Measurements from ENCODE around the gene FRG1.
"Not testable (repeated sequence)": the region's sequence is repeated elsewhere in the genome, so short reads cannot be mapped to it uniquely, and the experiment has no call there.

FRG1 gene

DNA sequence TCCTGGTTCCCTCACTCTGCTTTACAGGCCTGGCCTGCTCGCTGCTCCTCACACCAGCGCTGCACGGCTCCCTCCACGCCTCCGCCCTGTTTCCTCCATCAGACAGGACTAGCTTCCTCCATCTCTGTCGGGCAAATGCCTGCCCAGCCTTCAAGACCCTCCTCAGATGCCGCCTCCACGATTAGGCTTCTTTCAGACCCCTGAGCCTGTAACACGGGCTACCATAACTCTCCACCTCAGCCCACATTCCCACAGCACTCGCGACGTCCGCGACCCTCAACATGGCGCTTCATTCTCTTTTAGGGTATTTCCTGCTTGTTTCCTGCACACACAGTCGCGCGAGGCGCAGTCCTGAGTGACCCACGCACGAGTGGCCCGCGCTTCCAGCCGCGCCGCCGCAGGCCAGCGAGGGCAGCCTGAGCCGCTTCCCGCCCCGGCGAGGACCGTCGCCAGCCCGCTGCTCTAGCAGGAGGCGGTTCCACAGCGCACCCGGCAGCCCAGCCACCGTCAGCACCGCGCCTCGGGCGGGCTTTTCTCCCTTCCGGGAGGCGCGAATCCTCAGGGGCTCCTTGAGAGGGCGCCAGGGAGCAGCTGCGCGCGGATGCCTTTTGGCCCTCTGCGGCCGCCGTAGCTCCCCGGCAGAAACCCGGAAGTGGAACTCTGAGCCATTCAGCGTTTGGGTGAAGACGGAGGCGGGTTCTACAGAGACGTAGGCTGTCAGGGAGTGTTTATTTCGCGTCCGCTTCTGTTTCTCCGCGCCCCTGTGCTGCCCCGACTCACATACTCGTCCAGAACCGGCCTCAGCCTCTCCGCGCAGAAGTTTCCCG lies at the start of gene FRG1:
Gene FRG1 (plus strand): TSS at position 695 of the 827 bp plus-strand sequence. CDS start 138 bp downstream, outside the sequence.
- DNase-seq, result peak; percentile 96

DNA sequence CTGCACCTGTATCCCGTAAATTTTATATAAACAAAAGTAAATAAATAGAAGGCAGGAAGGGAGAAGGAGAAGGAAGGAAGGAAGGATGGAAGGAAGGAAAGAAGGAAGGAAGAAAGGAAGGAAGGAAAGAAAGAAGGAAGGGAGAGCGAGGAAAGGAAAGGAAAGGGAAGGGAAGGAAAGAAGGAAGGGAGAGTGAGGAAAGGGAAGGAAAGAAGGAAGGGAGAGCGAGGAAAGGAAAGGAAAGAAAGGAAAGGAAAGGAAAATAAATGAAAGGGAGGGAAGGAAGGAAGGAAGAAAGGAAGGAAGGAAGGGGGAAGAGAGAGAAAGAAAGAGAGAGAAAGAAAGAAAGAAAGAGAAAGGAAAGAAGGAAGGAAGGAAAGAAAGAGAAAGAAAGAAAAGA lies 43.0 kb upstream of the FRG1 start:
- DNase-seq, result no peak

GRCh38 chr4:189899481-189900015 lies 41.1 kb upstream of the FRG1 start:
- DNase-seq, result not testable (repeated sequence)

GRCh38 chr4:189904420-189905027 lies 36.1 kb upstream of the FRG1 start:
- peak; percentile 48 for DNase-seq

GRCh38 chr4:189912170-189912569 lies 28.5 kb upstream of the FRG1 start:
- DNase-seq, result no peak

- no peak for DNase-seq
Observed at GRCh38 chr4:189917161-189917891, 23.3 kb upstream of the FRG1 start.

DNA sequence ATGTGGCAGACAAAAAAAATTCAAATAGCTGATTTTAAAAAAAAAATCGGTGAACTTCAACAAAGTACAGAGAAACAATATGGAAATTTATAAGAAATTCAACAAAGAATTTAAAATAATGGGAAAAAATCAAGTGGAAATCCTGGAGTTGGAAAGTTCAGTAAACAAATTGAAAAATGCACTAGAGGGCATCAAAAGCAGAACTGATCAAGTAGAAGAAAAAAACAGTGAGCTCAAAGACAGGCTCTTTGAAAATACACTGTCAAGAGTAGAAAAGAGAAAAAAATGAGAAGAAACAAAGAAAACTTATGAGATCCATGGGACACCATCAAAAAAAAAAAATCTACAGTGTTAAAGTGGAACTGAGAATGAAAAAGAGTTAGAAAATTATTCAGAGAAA lies 19.6 kb upstream of the FRG1 start:
- no peak for DNase-seq

- DNase-seq, result not testable (repeated sequence)
Observed at GRCh38 chr4:189926742-189927141, 13.9 kb upstream of the FRG1 start.

DNA sequence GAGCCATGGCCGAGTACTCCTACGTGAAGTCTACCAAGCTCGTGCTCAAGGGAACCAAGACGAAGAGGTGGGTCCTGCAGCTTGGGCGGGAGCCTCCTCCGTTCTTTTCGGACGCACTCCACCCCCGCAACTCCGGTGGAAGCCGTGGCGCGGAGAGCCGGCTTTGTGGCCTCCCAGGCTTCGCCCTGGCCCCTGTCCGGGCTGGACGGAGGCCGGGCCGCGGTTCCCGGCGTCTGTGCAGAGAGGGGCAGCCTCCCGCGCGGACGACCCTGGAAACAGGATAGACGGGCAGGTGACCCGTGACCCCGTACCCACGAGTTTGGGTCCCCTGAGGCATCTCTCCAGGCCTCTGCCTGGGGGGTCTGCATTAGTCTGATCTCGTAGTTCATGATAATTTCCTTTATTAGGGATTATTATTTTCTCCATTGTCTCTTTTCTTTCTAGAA lies 356 bp downstream of the FRG1 start:
- DNase-seq, result no peak

- DNase-seq, result not testable (repeated sequence)
Observed at GRCh38 chr4:189942412-189942811, 1.7 kb downstream of the FRG1 start.

DNA sequence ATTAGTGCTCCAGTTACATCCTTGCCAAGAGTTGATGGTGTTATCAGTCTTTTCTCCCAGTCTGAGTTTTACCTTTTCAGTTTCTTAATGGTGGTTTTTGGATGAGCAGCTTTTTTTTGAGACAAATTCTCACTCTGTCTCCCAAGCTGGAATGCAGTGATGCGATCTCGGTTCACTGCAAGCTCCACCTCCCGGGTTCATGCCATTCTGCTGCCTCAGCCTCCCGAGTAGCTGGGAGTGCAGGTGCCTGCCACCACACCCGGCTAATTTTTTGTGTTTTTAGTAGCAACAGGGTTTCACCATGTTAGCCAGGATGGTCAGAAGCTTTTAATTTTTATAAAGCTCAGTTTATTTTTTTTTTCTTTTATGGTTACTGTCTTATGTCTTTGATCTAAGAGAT lies 3.4 kb downstream of the FRG1 start:
- not testable (repeated sequence) for DNase-seq

- not testable (repeated sequence) for DNase-seq
Observed at GRCh38 chr4:189946906-189947305, 6.2 kb downstream of the FRG1 start.

GRCh38 chr4:189948486-189948885 lies 7.8 kb downstream of the FRG1 start:
- DNase-seq, result not testable (repeated sequence)

DNA sequence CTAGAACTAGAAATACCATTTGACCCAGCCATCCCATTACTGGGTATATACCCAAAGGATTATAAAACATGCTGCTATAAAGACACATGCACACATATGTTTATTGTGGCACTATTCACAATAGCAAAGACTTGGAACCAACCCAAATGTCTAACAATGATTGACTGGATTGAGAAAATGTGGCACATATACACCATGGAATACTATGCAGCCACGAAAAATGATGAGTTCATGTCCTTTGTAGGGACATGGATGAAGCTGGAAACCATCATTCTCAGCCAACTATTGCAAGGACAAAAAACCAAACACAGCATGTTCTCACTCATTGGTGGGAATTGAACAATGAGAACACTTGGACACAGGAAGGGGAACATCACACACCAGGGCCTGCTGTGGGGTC lies 28.6 kb downstream of the FRG1 start:
- DNase-seq, result not testable (repeated sequence)

DNA sequence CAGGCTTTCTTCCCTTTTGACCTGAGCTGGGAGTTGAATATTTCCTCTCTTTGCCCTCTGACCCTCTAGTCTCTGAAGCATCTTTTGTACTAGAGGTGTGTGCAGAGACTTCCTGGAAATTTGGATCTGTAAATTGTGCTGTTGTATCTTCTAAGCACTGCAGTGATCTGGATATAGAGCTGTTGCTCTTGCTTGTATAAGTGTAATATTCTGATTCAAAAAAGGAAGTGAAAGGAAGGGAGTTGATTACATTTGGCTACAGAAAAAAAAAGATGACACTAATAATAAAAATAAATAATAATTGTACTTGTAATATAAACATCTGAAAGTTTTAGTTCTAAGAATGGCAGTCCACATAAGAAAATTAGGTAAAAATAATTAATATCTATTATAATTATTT lies 33.0 kb downstream of the FRG1 start:
- DNase-seq, result no peak

DNA sequence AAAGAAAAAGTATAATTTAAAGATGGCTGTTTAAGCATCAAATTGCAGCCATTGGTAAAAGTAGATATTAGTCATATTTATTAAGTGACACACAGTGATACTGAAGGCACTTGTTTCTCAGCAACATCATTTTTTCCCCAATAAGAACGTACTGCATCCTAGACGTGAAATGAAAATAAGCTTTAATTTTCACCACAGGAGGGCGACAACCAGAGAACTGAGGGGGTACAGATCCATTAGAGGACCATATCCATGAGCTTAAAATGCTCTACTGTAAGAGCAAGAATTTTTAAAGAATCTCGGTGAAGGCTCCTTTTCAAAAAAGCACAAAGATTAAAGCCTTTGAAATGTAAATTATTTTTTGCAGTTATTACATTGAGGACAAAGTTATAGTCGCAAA lies 33.4 kb downstream of the FRG1 start:
- DNase-seq, result no peak

- no peak for DNase-seq
Observed at GRCh38 chr4:189979196-189980047, 38.8 kb downstream of the FRG1 start.

DNA sequence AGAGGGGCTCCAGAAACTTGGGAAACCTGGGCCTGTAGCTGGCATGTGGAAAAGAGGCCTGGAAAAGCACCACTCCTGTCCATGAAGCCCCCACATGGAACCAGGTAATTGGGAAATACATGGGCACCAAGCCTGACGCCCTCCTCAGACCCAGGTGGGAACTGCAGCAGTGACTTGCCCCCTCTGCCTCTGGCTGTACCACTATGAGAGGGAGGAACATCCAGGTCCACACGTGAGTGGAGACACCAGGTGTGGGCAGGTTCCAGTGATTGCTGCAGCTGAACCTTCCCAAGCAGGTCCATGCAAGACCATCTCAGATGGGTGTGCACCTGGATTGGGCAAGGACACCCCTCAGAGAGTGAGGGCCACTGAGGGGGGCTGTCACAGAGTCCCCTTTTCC lies 39.6 kb downstream of the FRG1 start:
- DNase-seq, result not testable (repeated sequence)

GRCh38 chr4:189981970-189982369 lies 41.3 kb downstream of the FRG1 start:
- DNase-seq, result no peak

GRCh38 chr4:189983916-189984526 lies 43.3 kb downstream of the FRG1 start:
- not testable (repeated sequence) for DNase-seq

DNA sequence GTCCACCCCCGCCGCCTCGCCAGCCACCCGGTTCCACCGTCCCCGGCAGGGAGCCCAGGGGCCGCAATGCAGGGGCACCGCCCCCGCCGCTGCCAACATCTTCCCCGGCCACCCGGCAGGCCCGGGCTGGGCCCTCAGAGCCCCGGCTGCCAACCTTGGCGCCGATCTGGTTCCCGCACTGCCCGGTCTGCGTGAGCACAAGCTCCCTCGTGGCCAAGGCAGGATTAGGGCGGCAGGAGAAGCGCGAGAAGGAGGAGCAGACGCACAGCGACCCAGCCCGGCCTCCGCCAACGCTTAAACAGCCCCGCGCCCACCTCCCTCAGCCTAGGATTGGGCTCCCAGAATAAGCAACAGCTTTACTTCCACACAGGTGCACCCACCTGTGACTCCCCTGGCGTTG lies 44.0 kb downstream of the FRG1 start:
- not testable (repeated sequence) for DNase-seq

All from stimulated activated CD4-positive, alpha-beta T cell treated with anti-CD3 and anti-CD28 coated beads, Interleukin-4, amount 100 ng/mL, for 24 hours (primary cell).